HCT116 (cell line): Measurements from ENCODE around the gene ABCG1. TPM values are rescaled to one million over a fixed set of nuclear protein-coding genes. Genes with fewer than 3 reads are reported as not detected.

Experiments
- ATAC-seq: fragments of 200-7000 bp; cut with Tn5 transposase; 2 replicates; pipeline ENCODE4 v1.9.1; 2020; ENCODE audit warnings: mild to moderate bottlenecking, moderate library complexity
- BruUV-seq: library from RNA; stranded (reverse); fragments of 400-500 nt; replicated peaks from 2 replicates; lab custom pipeline; 2021; lab: Mats Ljungman, UMichigan
- CTCF ChIA-PET: fragments of 300-600 bp; sonication (Branson Sonifier 250); formaldehyde crosslinking; loops from one replicate; lab custom pipeline; 2021; ENCODE audit warnings: antibody characterized with exemption; lab: Charles Lee
- POLR2A ChIA-PET: fragments of 300-600, 350-600 bp; sonication (Branson Sonifier 250); formaldehyde crosslinking; loops from one replicate; lab custom pipeline; 2021; ENCODE audit warnings: antibody characterized with exemption; lab: Charles Lee
- RAD21 ChIA-PET, 2 experiments: fragments of 300-600 bp; sonication (Branson Sonifier 250); formaldehyde crosslinking; loops; one replicate each; lab custom pipeline; 2023; ENCODE audit warnings: low total read pairs in 2 of 2; ENCODE audit not compliant: uncharacterized antibody in 2 of 2, unreplicated experiment in 2 of 2, low non-redundant PET in 1 of 2; lab: Charles Lee
- DNase-seq: peaks from one replicate; pipeline ENCODE4 v3.0.0-alpha.2; 2010; ENCODE audit warnings: low read depth, low spot score
- H2AFZ ChIP-seq: fragments of 200-600 bp; shearing (Covaris generic), sonication (generic); 2 replicates; pipeline ENCODE4 v1.6.1; 2017; ENCODE audit warnings: low read depth, mixed run types, mixed read lengths, antibody characterized with exemption, low read length; ENCODE audit not compliant: poor library complexity, severe bottlenecking
- H3K27ac ChIP-seq: 2 replicates; pipeline ENCODE4 v1.5.1; 2012; ENCODE audit warnings: low read depth, low read length
- H3K27me3 ChIP-seq: fragments of 200-600 bp; sonication (generic); 2 replicates; pipeline ENCODE4 v1.6.1; 2016; ENCODE audit warnings: mixed run types, low read length, mixed read lengths; ENCODE audit not compliant: insufficient read depth
- H3K36me3 ChIP-seq, 2 experiments: fragments of 200-500 bp in 1 of 2; fragments of 200-600 bp in 1 of 2; sonication (Bioruptor generic) in 1 of 2; sonication (generic) in 1 of 2; 2 replicates each; pipeline versions ENCODE4 v1.5.1 to v1.6.1; 2014 to 2016; ENCODE audit warnings: low read length in 2 of 2, inconsistent platforms in 1 of 2, mixed read lengths in 1 of 2, mixed run types in 1 of 2; ENCODE audit not compliant: insufficient read depth in 2 of 2, control insufficient read depth in 1 of 2
- H3K4me1 ChIP-seq, 2 experiments: fragments of 200-600 bp in 1 of 2; sonication (generic) in 1 of 2; 2 replicates each; pipeline versions ENCODE4 v1.5.1 to v1.6.1; 2012 to 2017; ENCODE audit warnings: low read length in 2 of 2, inconsistent platforms in 1 of 2, mild to moderate bottlenecking in 1 of 2, mixed read lengths in 1 of 2, mixed run types in 1 of 2, moderate library complexity in 1 of 2; ENCODE audit not compliant: insufficient read depth in 2 of 2, control insufficient read depth in 1 of 2
- H3K4me2 ChIP-seq: fragments of 200-600 bp; sonication (generic); 2 replicates; pipeline ENCODE4 v1.6.1; 2017; ENCODE audit warnings: mixed run types, low read length, mixed read lengths
- H3K4me3 ChIP-seq, 2 experiments: fragments of 200-600 bp in 1 of 2; sonication (generic) in 1 of 2; replicated peaks in 1 of 2; 2 replicates each; pipeline ENCODE4 v1.5.1; 2011 to 2016; ENCODE audit warnings: low read length in 2 of 2, control low read depth in 1 of 2, low read depth in 1 of 2, mild to moderate bottlenecking in 1 of 2, mixed read lengths in 1 of 2, mixed run types in 1 of 2
- H3K79me2 ChIP-seq: fragments of 200-600 bp; sonication (generic); 2 replicates; pipeline ENCODE4 v1.6.1; 2017; ENCODE audit warnings: mild to moderate bottlenecking, mixed run types, low read length, moderate library complexity, mixed read lengths; ENCODE audit not compliant: insufficient read depth
- H3K9ac ChIP-seq: fragments of 200-600 bp; sonication (generic); 2 replicates; pipeline ENCODE4 v1.6.1; 2016; ENCODE audit warnings: low read length, mixed read lengths
- H3K9me2 ChIP-seq: fragments of 200-600 bp; sonication (generic), shearing (Covaris generic); 2 replicates; pipeline ENCODE4 v1.6.1; 2017; ENCODE audit warnings: mixed run types, mild to moderate bottlenecking, moderate library complexity; ENCODE audit not compliant: insufficient read depth
- H3K9me3 ChIP-seq, 2 experiments: fragments of 200-500 bp in 1 of 2; fragments of 200-600 bp in 1 of 2; sonication (Bioruptor generic) in 1 of 2; sonication (generic) in 1 of 2; 2 replicates each; pipeline ENCODE4 v1.6.1; 2014 to 2017; ENCODE audit warnings: low read length in 2 of 2, mixed read lengths in 2 of 2, inconsistent platforms in 1 of 2, low read depth in 1 of 2, mild to moderate bottlenecking in 1 of 2, mixed run types in 1 of 2, moderate library complexity in 1 of 2; ENCODE audit not compliant: control insufficient read depth in 1 of 2, insufficient read depth in 1 of 2
- H4K20me1 ChIP-seq: fragments of 200-600 bp; sonication (generic), shearing (Covaris generic); 2 replicates; pipeline ENCODE4 v1.6.1; 2017; ENCODE audit warnings: mixed run types, mild to moderate bottlenecking, moderate library complexity; ENCODE audit not compliant: insufficient read depth
- ATF3 ChIP-seq: IDR thresholded peaks from 2 replicates; pipeline ENCODE4 v1.6.1; 2012
- CBX3 ChIP-seq: IDR thresholded peaks from 2 replicates; pipeline ENCODE4 v1.6.1; 2012; ENCODE audit warnings: low read depth
- CEBPB ChIP-seq: IDR thresholded peaks from 2 replicates; pipeline ENCODE4 v1.6.1; 2012; ENCODE audit warnings: low read depth
- CTCF ChIP-seq, 3 experiments: fragments of 200-600 bp in 1 of 3; sonication (generic) in 1 of 3; IDR thresholded peaks in 2 of 3; conservative IDR thresholded peaks in 1 of 3; 2 replicates each; pipeline ENCODE4 v1.5.1; 2012 to 2017; ENCODE audit warnings: low read depth in 2 of 3, low read length in 2 of 3, antibody characterized with exemption in 1 of 3, borderline replicate concordance in 1 of 3, control low read depth in 1 of 3, mild to moderate bottlenecking in 1 of 3, mixed read lengths in 1 of 3, mixed run types in 1 of 3, moderate library complexity in 1 of 3; ENCODE audit not compliant: insufficient read depth in 1 of 3
- EZH2 ChIP-seq: fragments of 200-600 bp; sonication (generic); IDR thresholded peaks from 2 replicates; pipeline ENCODE4 v1.6.1; 2017; ENCODE audit warnings: antibody characterized with exemption, mixed run types
- POLR2AphosphoS5 ChIP-seq: IDR thresholded peaks from 2 replicates; pipeline ENCODE4 v1.6.1; 2011; ENCODE audit warnings: mild to moderate bottlenecking, low read depth, low read length, moderate library complexity
- REST ChIP-seq: IDR thresholded peaks from 2 replicates; pipeline ENCODE4 v1.6.1; 2012; ENCODE audit warnings: low read depth
- SRF ChIP-seq: IDR thresholded peaks from 2 replicates; pipeline ENCODE4 v1.6.1; 2012; ENCODE audit warnings: low read depth
- TCF7L2 ChIP-seq: IDR thresholded peaks from 2 replicates; pipeline ENCODE4 v1.7.0; 2011; ENCODE audit warnings: borderline replicate concordance, inconsistent platforms; ENCODE audit not compliant: insufficient read depth, insufficient read length; ENCODE audit errors: extremely low read depth
- ZFX ChIP-seq: fragments of 450-650 bp; IDR thresholded peaks from 2 replicates; pipeline ENCODE4 v1.6.1; 2017
- intact Hi-C: fragments of 100-400 bp; cut with micrococcal nuclease; formaldehyde crosslinking; loops from 2 replicates; pipeline ENCODE4 v1.10.0; 2022
- total RNA-seq: library from RNA; stranded (reverse); gene quantifications from one replicate; pipeline ENCODE4 v1.2.1, GENCODE V29; 2021; ENCODE audit not compliant: unreplicated experiment
- TF ChIP-seq, protein P1 (sequence below): IDR thresholded peaks from 2 replicates; pipeline ENCODE4 v1.6.1; 2011; ENCODE audit warnings: mild to moderate bottlenecking, low read length, moderate library complexity; ENCODE audit not compliant: insufficient replicate concordance; ENCODE audit errors: extremely low read depth

ABCG1 gene
- total RNA-seq, 1 experiment from 2014 or later, result 1.6 TPM

DNA sequence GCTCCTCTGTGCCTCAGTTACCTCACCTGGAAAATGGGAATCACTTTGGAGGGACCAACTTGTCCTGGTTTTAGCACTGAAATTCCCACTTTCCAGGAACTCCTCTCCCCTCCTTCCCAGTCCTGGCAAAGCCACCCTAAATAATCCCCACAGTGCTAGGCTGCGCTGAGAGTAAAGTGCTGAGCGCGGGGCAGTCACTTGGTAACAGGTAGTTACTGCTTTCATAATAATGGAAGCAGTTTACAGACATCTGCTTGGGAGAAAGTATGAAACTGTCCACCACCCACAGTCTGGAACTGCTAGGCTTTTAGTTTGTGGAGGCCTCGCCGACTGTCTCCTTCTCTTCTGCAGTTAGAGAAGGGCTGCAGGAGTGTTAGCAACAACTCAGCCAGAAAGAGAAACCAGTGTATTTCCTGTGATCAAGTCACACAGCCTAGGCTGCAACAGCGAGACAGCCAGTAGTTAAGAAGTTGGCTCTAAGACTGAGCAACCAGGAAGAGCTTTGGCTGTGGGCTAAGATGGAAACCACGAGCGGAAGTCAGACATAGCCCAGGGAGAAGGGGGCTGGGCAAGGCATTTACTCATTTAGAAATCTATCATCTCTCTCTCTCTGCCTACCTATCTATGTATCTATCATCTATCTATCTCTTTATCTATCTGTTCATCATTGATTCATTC, 30.8 kb upstream of the ABCG1 start:
- ChIA-PET CTCF (no interaction called here), RAD21 (no interaction called here), POLR2A (no interaction called here)
- no peak overlapping the region for H3K4me2 ChIP-seq
- no peak overlapping the region for H2AFZ ChIP-seq
- no peak overlapping the region for H3K9ac ChIP-seq
- H3K9me2 ChIP-seq, result no peaks in the 10 kb centered on the region
- no peak overlapping the region for H3K27ac ChIP-seq
- intact Hi-C loops, result no loop called here
- H3K4me3 ChIP-seq, result no peak overlapping the region
- DNase-seq (no peak), ATAC-seq (no peak)
- no peak for TF ChIP-seq EZH2
- TF ChIP-seq ATF3, result no peak
- no peak for TF ChIP-seq CTCF (IDR thresholded peaks at IDR 0.05 in 2 of 3, conservative IDR thresholded peaks at IDR 0.05 in 1 of 3; ENCODE audit: borderline replicate concordance in 1 of 3, insufficient read depth in 1 of 3, low read depth in 2 of 3, low read length in 2 of 3)
- TF ChIP-seq REST, result no peak
- TF ChIP-seq, protein P1, sequence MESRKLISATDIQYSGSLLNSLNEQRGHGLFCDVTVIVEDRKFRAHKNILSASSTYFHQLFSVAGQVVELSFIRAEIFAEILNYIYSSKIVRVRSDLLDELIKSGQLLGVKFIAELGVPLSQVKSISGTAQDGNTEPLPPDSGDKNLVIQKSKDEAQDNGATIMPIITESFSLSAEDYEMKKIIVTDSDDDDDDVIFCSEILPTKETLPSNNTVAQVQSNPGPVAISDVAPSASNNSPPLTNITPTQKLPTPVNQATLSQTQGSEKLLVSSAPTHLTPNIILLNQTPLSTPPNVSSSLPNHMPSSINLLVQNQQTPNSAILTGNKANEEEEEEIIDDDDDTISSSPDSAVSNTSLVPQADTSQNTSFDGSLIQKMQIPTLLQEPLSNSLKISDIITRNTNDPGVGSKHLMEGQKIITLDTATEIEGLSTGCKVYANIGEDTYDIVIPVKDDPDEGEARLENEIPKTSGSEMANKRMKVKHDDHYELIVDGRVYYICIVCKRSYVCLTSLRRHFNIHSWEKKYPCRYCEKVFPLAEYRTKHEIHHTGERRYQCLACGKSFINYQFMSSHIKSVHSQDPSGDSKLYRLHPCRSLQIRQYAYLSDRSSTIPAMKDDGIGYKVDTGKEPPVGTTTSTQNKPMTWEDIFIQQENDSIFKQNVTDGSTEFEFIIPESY, result no peak
- no peak for TF ChIP-seq POLR2AphosphoS5
- no peak for TF ChIP-seq CBX3
- no peak for TF ChIP-seq TCF7L2
- TF ChIP-seq SRF, result no peak
- TF ChIP-seq CEBPB, result no peak
- no peak for TF ChIP-seq ZFX
- no peaks in the 10 kb centered on the region for H3K9me3 ChIP-seq
- no peaks in the 10 kb centered on the region for H3K4me1 ChIP-seq
- H3K27me3 ChIP-seq, result no peaks in the 10 kb centered on the region
- H4K20me1 ChIP-seq, result no peaks in the 10 kb centered on the region
- no peaks in the 10 kb centered on the region for H3K79me2 ChIP-seq
- no peaks in the 10 kb centered on the region for H3K36me3 ChIP-seq
- BruUV-seq, result no TSS peak
